ENCODE data around the gene TMEM273. TPM values are rescaled to one million over a fixed set of nuclear protein-coding genes. Genes with fewer than 3 reads are reported as not detected.

Gene TMEM273
- total and polyA plus RNA-seq, 10 of the 15 experiments (the other 5 are each of a cell fraction or from before 2014, with no cell fraction given), result 10.3 to 46.3 (median 26.4) TPM

DNA sequence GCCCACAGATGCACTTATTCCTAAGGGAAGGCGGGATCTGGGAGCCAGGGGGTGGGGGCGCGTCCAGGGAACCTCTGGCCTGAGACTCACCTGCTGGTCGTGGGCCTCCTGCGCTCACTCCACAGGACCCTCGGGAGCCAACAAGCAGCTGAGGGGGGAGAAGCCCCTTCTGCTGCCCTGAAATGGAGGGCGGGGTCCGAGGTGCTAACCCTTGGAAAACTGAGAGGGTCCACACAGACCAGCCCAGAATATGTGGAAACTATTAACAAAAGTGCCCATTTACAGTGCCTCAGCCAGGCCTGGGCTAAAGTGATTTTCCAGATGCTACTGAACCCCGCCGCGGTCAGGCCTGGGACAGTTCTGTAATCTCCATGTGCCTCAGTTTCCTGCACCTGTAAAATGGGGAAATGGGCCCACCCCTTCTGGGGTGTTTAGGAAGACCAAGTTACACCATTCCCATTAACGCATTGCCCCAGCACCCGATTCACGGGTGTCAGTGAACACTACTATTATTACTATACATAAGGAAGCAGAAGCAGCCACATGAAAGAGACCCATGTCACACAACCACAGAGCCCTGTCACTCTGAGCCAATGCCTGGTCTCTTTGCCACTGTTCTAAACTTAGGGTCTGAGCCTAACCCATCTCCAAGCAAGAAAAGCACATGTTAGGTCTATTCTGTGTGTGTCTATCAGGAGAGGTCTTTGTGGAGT is 72.2 kb downstream of the TMEM273 start (continued):
- TF ChIP-seq, protein P1, sequence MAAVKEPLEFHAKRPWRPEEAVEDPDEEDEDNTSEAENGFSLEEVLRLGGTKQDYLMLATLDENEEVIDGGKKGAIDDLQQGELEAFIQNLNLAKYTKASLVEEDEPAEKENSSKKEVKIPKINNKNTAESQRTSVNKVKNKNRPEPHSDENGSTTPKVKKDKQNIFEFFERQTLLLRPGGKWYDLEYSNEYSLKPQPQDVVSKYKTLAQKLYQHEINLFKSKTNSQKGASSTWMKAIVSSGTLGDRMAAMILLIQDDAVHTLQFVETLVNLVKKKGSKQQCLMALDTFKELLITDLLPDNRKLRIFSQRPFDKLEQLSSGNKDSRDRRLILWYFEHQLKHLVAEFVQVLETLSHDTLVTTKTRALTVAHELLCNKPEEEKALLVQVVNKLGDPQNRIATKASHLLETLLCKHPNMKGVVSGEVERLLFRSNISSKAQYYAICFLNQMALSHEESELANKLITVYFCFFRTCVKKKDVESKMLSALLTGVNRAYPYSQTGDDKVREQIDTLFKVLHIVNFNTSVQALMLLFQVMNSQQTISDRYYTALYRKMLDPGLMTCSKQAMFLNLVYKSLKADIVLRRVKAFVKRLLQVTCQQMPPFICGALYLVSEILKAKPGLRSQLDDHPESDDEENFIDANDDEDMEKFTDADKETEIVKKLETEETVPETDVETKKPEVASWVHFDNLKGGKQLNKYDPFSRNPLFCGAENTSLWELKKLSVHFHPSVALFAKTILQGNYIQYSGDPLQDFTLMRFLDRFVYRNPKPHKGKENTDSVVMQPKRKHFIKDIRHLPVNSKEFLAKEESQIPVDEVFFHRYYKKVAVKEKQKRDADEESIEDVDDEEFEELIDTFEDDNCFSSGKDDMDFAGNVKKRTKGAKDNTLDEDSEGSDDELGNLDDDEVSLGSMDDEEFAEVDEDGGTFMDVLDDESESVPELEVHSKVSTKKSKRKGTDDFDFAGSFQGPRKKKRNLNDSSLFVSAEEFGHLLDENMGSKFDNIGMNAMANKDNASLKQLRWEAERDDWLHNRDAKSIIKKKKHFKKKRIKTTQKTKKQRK (IDR thresholded peaks at IDR 0.05; ENCODE audit: low read depth, low read length), result no peak
- no peak for TF ChIP-seq MLLT1 (IDR thresholded peaks at IDR 0.05)
- TF ChIP-seq GABPA (IDR thresholded peaks at IDR 0.05; ENCODE audit: low read depth), result no peak
- TF ChIP-seq, protein P2, sequence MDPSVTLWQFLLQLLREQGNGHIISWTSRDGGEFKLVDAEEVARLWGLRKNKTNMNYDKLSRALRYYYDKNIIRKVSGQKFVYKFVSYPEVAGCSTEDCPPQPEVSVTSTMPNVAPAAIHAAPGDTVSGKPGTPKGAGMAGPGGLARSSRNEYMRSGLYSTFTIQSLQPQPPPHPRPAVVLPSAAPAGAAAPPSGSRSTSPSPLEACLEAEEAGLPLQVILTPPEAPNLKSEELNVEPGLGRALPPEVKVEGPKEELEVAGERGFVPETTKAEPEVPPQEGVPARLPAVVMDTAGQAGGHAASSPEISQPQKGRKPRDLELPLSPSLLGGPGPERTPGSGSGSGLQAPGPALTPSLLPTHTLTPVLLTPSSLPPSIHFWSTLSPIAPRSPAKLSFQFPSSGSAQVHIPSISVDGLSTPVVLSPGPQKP (IDR thresholded peaks at IDR 0.05; ENCODE audit: low read depth, low read length), result no peak
- peak; percentile 68 for TF ChIP-seq IKZF1 (conservative IDR thresholded peaks at IDR 0.05)
- no peak for TF ChIP-seq BCL3 (IDR thresholded peaks at IDR 0.05; ENCODE audit: borderline replicate concordance, insufficient read depth, low read depth, low read length, poor library complexity, severe bottlenecking)
- no peak for TF ChIP-seq NR2F1 (conservative IDR thresholded peaks at IDR 0.05)
- no peak for TF ChIP-seq MYB (IDR thresholded peaks at IDR 0.05; ENCODE audit: borderline replicate concordance, low read depth, low read length)
- TF ChIP-seq SMC3 (IDR thresholded peaks at IDR 0.05; ENCODE audit: borderline replicate concordance, low read length), result no peak
- TF ChIP-seq EZH2 (IDR thresholded peaks at IDR 0.05; ENCODE audit: borderline replicate concordance, control insufficient read depth, low read depth, low read length), result no peak
- TF ChIP-seq, protein P3, sequence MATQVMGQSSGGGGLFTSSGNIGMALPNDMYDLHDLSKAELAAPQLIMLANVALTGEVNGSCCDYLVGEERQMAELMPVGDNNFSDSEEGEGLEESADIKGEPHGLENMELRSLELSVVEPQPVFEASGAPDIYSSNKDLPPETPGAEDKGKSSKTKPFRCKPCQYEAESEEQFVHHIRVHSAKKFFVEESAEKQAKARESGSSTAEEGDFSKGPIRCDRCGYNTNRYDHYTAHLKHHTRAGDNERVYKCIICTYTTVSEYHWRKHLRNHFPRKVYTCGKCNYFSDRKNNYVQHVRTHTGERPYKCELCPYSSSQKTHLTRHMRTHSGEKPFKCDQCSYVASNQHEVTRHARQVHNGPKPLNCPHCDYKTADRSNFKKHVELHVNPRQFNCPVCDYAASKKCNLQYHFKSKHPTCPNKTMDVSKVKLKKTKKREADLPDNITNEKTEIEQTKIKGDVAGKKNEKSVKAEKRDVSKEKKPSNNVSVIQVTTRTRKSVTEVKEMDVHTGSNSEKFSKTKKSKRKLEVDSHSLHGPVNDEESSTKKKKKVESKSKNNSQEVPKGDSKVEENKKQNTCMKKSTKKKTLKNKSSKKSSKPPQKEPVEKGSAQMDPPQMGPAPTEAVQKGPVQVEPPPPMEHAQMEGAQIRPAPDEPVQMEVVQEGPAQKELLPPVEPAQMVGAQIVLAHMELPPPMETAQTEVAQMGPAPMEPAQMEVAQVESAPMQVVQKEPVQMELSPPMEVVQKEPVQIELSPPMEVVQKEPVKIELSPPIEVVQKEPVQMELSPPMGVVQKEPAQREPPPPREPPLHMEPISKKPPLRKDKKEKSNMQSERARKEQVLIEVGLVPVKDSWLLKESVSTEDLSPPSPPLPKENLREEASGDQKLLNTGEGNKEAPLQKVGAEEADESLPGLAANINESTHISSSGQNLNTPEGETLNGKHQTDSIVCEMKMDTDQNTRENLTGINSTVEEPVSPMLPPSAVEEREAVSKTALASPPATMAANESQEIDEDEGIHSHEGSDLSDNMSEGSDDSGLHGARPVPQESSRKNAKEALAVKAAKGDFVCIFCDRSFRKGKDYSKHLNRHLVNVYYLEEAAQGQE (IDR thresholded peaks at IDR 0.05; ENCODE audit: low read depth, low read length), result no peak
- TF ChIP-seq TBL1XR1 (IDR thresholded peaks at IDR 0.05; ENCODE audit: low read depth, low read length), result no peak
- peak; percentile 81 for TF ChIP-seq PKNOX1 (IDR thresholded peaks at IDR 0.05)
- no peak for TF ChIP-seq MTA3 (IDR thresholded peaks at IDR 0.05; ENCODE audit: borderline replicate concordance, low read length)
- no peak for TF ChIP-seq TARDBP (IDR thresholded peaks at IDR 0.05; ENCODE audit: borderline replicate concordance)
- no peak for TF ChIP-seq HDAC6 (IDR thresholded peaks at IDR 0.05; ENCODE audit: unreplicated experiment)
- peak; percentile 17 for TF ChIP-seq MEF2B (IDR thresholded peaks at IDR 0.05; ENCODE audit: partially characterized antibody, poor library complexity, severe bottlenecking)

All from GM12878 (cell line).